DMS153 (cell line): ENCODE measurements around the gene RAB1A.
"Not testable (repeated sequence)": the region's sequence is repeated elsewhere in the genome, so short reads cannot be mapped to it uniquely, and the experiment has no call there.

Experiments used
- DNase-seq: peaks from one replicate; lab custom pipeline; 2025; lab: John Stamatoyannopoulos, UW

Gene RAB1A

DNA sequence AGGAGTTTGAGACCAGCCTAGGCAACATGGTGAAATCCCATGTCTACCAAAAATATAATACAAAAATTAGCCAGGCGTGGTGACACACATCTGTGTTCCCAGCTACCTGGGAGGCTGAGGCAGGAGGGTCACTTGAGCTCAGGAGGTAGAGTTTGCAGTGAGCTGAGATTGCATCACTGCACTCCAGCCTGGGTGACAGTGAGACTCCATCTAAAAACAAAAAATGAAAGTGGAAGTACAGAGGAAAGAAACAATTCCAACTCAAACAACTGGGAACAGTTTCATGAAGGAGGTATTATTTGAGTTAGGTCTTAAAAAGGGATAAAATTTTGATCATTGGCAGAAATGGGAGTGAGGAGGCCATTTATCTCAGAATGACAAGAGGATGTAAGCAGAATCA is 6.3 kb upstream of the RAB1A start:
- DNase-seq: no peak

DNA sequence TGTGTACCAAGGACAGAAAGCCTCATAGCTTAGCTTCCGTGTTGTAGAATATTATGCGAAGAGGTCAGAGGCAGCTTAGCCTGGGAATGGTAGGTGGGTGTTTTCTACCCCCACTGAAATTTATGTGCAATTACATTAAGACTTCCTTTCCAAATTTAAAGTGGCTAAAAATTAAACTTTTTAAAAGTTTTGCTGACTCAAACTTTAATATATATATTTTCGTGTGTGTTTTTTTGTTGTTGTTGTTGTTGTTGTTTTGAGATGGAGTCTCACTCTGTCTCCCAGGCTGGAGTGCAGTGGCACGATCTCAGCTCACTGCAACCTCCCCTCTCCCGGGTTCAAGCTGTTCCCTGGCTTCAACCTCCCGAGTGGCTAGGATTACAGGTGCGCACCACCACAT is 4.3 kb upstream of the RAB1A start:
- DNase-seq: no peak

DNA sequence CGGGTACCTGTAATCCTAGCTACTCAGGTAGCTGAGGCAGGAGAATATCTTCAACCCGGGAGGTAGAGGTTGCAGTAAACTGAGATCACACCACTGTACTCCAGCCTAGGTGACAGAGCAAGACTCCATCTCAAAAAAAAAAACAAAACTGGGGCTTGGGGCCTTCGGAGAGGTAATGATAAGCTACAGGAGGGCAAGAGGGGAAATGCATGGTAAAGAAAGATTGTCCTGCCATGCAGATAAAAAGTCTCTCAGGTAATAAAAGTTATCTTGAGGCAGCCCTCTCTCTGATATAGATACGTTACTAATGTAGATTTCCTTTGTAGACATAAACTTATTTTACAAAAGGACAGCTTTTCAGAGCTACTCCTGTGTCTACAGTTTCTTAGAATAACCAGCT is 3.7 kb upstream of the RAB1A start:
- no peak for DNase-seq

DNA sequence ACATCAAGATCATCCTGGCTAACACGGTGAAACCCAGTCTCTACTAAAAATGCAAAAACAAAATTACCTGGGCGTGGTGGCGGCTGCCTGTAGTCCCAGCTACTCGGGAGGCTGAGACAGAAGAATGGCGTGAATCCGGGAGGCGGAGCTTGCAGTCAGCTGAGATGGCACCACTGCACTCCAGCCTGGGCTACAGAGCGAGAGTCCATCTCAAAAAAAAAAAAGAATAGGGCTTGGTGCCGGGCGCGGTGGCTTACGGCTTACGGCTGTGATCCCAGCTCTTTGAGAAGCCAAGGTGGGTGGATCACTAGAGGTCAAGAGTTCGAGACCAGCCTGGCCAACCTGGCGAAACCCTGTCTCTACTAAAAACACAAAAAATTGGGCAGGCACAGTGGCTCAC is 3.0 kb upstream of the RAB1A start:
- not testable (repeated sequence) for DNase-seq

DNA sequence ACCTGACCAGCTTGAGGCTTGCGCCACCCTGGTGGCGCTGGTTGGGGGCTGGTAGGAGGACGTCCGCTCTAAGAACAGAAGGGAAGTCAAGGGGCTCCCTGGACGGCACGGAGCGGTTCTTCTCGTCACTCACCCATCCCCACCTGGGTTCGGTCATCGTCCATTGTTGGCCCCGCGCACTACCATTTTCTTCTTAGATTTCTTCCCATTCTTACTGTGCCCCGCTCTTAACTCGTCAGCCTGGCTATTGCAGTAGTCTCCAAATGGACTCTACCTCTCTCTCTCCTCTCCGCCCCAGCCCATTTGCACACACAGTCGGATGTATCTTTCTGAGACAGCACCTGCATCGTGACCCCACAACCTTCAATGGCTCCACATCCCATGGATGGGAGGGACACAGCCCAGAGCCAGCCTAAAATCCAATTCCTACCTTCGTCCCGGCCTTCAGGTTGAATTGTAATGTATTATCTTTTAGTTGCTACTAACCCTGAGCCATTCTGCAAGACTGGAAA is 814 bp upstream of the RAB1A start:
- DNase-seq: peak; percentile 35

DNA sequence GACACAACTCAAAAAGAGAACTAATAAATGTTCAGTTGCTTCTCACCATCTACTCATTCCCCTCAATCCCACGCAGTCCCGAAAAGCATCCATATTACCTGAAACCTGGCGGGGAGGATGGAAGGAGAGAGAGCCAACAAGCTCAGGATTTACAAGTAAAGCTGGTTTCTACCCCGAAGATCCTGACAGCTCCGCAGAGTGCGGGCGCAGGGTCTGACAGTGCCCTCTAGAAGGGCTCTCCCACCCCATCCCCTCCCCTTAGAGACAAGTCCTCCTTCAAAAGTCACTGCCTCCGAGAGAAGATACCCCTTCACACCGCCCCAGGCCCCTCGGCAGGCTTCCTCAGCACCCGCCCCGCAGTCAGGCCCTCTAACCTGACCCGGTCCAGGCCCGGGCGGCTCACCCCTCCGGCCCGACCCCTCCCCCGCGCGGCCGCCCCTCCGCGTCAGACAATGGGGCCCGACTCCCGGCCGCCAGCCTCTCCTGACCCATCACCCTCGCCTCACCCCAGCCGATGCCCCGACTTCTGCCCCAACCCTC is 550 bp downstream of the RAB1A start:
- no peak for DNase-seq

DNA sequence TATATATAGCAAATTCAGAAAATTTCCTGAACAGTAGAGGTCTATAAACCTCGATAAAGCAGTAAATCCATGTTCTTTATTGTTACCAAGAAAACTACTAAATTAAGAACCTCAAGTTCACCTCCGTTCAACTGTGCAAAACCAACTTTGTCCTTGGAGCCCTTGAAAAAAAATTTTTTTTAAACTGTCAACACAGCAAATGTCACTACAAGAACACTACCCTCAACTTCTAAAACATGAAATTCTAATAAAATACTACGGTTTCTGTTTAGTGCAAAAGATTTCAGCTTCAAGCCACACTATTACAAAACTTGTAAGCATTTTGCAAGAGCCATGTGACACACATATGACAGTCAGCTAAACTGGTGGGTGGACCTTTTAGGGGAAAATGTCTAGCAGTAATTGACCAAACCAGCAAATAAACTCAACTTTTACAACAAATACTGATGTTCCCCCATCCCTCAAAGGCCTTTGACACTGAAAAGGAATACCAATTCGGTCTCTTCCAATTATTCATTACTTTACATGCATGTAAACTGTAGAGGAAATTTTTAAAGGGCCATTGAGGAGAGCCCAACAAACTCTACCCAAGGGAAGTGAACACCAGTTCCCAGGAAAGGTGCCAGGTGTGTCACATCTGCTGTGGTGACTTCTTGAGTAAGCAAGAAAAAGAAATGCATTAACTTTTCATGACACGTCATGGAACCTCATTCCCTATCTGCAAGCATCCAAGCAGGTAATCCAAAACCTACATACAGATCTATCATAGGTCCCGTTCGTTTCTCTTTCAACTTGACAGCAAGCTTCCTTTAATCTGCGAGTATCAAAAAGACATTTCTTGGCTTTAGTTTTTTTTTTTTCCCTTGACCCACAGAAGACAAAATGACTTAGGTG is 1.4 kb downstream of the RAB1A start:
- no peak for DNase-seq

DNA sequence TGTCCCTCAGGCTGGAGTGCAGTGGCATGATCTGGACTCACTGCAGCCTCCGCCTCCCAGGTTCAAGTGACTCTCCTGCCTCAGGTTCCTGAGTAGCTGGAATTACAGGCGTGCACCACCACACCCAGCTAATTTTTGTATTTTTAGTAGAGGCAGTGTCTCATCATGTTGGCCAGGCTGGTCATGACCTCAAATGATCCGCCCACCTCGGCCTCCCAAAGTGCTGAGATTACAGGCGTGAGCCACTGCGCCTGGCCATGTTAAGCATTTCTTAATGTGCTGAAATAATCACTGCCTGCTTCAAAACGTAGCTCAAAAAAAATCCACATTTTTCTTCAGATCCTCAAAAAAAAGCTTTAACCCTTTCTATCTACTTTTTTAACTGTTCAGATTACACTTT is 4.4 kb downstream of the RAB1A start:
- not testable (repeated sequence) for DNase-seq

DNA sequence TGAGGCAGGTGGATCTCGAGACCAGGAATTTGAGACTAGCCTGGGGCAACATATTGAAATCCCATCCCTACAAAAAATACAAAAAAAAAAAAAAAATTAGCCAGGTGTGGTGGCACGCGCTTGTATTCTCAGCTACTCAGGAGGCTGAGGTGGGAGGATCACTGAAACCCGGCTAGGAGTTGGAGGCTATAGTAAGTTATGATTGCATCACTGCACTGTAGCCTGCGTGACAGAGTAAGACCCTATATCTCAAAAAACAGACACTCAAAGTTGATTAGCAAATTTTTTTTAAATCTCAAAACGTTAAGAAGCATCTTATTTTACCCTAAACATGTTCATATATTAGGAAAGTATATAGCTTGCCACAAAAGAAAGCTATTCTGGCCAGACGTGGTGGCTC is 7.6 kb downstream of the RAB1A start:
- DNase-seq: no peak

DNA sequence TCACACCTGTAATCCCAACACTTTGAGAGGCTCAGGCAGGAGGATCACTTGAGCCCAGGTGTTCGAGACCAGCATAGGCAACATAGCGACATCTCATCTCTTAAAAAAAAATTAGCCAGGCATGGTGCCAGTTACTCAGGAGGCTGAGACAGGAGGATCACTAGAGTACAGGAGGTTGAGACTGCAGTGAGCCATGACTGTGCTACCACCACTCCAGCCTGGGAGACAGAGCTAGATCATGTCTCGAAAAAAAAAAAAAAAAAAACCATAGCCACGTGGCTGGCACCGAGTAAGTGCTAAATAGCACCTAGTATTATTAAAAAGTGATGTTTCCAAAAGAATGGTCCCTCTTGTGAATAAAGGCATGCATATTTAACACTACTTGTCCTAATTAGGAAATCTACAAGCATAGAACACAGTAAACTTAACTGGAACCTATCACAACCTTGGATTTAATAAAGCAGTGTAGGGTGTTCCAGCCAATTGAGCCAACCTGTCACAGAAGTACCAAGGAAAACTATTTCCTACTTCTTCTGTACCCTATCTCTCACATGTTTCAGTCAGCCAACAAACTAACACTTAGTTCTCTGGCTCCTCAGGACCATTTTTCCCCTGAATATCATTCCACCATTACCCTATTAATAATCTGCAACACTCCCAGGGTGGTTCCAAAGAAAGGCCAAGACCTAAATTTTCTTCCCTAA is 8.8 kb downstream of the RAB1A start:
- no peak for DNase-seq

DNA sequence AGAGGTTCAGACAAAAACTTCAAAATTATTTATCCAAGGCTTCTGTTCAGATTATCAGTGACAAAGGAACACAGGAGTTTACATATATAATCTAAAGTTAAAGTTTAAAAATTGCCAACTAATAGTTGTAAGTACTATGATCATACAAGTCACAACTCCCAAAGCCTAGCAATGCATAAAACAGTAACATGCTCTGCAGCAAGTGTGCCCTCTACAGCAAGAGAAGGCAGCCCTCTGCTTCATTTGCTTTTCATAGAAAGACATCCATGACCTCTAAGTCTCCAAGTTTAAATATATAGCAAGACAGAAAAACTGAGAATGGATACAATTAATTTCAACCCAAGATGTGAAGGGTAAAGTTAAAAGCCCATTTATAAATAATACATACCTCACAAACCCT is 13.3 kb downstream of the RAB1A start:
- no peak for DNase-seq

DNA sequence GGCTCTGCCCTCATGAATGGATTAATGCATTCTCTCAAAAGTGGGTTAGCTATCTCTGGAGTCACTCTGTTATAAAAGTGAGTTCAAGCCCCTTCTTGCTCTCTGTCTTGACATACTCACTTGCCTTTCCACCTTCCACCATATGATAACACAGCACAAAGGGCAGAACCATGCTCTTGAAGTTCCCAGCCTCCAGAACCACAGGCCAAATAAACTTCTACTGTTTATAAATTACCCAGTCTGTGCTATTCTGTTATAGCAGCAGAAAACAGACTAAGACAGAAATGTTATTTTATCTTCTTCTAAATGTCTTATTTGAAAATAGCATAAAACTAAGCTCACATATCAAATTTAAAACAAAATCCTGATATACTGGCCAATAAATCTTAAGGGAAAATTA is 15.0 kb downstream of the RAB1A start:
- no peak for DNase-seq

DNA sequence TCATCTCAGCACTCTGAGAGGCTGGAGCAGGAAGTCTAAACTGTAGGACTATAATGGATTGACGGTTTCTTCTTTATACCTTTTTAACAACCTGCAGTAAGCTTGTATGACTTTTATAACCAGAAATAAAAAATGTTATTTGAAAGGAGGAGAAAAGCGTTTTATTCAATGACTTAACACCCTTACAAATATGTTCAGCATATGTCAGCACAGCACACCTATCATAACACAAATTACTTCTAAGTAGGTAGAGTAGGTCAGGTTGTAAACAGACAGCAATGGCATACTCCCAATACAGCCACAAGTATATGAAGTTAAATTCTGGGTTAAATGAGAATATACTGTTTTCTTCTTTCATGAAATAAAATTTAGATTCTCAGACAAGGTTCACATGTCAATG is 16.1 kb downstream of the RAB1A start:
- no peak for DNase-seq

DNA sequence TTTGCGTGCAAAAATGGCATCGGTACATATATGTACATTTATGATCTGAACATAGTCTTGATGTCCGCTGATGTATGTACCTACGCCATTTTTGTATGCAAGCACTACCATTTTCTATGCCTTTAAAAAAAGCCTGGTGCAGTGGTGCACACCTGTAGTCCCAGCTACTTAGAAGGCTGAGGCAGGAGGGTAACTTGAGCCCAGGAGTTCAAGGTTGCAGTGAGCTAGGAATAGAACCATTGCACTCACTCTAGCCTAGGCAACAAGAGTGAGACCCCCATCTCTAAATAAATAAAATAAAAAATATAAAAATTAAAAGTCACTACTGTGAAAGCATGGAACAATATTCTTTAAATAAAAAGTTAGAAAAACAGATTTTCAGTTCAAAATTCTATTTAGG is 16.7 kb downstream of the RAB1A start:
- DNase-seq: no peak

DNA sequence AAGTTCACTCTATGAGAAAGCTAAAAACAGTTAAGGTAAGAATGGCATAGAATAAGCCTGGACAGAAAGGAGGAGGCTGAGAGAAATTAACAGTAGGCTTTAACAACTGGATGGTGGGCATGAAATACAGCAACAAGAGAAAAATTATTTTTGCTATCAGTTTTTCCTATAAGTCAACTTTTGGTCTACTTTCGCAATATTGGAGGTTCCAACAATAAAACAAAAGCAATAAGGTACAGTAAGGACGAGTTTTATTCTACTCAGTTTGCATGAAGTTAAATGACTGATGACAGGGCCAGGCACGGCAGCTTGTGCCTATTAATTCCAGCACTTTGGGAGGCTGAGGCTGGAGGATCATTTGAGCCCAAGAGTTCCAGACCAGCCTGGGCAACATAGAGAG is 17.3 kb downstream of the RAB1A start:
- no peak for DNase-seq

DNA sequence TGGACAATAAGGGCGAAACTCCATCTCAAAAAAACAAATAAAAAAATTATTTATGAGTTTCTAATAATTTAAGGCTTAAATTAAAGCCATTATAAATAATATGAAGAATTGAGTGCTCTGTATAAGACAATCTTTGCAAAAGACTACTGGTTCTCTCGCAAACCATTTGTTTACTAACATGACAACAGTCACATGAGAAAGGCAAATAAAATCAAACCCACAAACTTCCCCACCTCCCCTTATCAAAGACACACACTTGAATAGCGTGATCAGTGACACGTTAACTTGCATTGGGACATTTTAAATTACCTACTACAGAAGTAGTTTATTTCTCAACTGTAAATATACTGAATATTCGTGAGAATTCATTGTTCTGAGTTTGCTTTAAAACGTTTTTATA is 21.1 kb downstream of the RAB1A start:
- no peak for DNase-seq

DNA sequence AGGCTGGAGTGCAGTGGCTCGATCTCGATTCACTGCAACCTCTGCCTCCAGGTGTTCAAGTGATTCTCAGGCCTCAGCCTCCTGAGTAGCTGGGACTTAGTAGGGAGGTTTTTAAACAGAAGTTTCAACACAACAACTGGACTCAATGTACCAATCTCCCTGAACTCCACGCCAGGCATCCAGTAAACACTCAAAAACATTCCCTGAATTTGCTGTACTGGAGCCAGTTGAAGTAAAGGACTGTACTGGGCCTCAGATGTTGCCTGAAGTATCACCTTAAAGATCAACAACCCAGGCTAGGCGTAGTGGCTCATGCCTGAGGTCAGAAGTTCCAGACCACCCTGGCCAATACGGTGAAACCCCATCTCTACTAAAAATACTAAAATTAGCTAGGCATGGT is 22.4 kb downstream of the RAB1A start:
- no peak for DNase-seq

DNA sequence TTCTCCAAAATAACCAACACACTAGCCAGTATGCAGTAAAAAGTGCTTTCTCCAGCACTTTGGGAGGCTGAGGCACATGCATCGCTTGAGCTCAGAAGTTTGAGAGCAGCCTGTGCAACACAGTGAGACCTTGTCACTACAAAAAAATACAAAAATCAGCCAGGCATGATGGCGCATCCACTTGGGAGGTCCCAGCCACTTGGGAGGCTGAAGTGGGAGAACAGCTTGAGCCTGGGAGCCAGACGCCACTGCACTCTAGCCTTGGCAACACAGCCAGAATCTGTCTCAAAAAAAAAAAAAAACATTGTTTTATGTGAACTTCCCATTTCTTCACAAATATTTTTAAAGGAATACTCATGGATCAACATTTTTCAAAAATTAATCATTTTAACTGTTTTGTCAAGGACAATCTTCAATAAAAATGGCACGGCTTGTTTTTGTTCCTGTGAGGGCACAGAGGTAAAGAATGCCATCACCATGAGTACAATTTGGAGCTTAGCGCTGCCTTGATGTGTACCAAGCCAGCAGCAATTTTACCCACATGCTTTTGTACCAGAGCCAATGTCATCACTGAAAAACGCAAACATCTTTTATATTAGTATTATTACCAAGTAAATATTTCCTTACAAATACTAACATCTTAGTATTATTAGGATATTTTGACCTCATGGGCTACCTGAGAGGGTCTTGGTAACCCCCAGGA is 26.7 kb downstream of the RAB1A start:
- DNase-seq: no peak

DNA sequence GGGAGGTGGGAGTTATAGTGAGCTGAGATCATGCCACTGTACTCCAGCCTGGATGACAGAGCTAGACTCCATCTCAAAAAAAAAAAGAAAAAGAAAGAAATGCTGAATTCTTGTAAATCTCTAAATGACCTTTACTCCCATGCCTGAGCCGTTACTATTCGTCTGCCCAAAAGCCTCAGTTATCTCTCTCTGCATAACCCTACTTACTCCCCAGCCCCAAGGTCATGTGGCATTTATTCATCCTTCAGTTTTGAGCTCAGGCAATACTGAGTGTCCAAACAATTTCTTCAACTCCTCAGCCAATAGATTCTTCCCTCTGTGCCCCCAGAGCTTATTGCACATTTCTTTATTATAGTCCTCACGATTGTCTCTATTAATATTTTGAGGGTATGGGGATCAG is 28.8 kb downstream of the RAB1A start:
- no peak for DNase-seq

DNA sequence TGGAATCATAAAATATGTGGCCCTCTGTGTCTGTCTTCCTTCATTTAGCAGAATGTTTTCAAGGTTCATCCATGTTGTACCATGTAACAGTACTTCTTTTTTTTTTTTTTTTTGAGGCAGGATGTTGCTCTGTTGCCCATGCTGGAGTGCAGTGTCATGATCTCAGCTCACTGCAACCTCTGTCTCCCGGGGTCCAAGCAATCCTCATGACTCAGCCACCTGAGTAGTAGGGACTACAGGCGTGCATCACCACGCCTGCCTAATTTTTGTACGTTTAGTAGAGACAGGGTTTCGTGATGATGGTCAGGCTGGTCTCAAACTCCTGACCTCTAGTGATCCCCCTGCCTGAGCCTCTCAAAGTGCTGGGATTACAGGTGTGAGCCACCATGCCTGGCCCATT is 31.2 kb downstream of the RAB1A start:
- no peak for DNase-seq

DNA sequence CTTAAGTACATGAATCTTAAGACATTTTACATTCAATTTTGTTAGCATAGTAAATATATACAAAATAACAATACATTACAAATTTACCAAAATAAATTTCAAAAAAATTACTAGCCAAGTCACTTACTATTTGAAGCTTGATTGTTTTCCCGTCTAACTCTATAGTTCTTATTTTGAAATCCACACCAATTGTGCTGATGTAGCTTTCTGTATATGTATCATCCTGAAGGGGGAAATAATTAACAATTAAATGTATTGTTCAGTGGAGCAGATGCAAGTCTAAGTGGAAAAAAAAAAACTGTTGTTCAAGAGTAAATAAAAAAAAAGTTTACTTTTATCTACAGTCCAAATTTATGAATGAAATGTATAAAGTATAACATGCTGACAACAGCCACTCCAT is 32.1 kb downstream of the RAB1A start:
- no peak for DNase-seq

DNA sequence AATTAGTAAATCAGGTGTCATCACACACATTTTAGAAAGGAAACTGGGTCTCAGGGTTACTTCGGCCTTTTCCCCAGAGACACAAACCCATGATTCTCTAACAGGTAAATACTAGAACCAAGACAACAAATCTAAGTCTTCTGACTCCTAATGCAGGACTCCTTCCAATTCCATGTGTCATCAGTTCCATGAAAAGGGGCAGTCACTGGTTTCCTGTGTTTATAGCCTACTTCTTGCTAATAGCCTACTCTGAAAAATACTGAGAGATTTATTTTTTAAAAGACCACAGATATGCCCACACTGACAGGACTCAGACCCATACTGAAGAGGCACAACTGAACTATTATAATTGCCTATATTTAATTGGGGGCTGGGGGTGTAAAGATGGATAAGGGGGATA is 33.0 kb downstream of the RAB1A start:
- no peak for DNase-seq

DNA sequence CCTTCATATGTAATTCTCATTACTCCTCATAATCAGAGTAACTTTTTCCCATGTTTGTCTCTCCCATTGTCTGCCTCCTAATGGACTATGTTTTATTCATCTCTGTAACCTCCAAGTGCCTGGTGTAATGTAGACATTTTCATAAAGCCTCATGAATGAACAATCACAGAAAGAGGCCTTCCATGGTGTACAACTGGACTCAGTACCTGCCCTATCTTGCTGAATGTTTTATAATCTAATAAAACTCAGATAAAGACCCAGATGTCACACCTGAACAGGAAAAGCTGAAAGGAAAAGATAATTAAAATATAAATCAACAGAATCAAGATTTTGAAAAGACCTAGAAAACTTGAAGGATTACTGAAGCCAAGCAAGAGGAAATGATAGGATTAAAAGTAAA is 36.7 kb downstream of the RAB1A start:
- no peak for DNase-seq
